ENCODE results near the gene MOV10L1.

GRCh38 chr22:50177537-50178470 lies 88.0 kb downstream of the MOV10L1 start:
- no peak for TF ChIP-seq EZH2 (IDR thresholded peaks at IDR 0.05; ENCODE audit: borderline replicate concordance, low read depth, low read length, poor library complexity, severe bottlenecking)
- no peak for TF ChIP-seq CTCF (conservative IDR thresholded peaks at IDR 0.05; ENCODE audit: low read depth, low read length)
